ENCODE data around the gene SPANXA2. TPM values are rescaled to one million over a fixed set of nuclear protein-coding genes. Genes with fewer than 3 reads are reported as not detected.
"Not testable (repeated sequence)": the region's sequence is repeated elsewhere in the genome, so short reads cannot be mapped to it uniquely, and the experiment has no call there.

The SPANXA2 gene, protein sequence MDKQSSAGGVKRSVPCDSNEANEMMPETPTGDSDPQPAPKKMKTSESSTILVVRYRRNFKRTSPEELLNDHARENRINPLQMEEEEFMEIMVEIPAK
- total RNA-seq = not detected

DNA sequence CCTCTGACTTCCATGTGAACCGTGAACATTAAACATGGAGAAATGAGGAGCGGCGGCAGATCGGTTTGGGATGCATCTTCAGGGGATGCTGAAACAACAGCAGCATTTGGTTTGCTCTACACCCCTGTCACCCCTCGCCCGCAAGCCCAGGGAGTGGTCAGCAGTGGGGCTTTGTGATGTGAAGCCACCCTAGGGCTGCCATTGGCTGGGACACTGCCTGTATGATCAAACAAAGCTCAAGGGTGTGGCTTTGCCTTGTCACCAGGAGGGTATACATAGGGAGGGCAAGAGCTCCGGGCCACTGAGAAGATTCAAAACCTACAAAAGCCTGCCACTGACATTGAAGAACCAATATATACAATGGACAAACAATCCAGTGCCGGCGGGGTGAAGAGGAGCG lies at the start of gene SPANXA2:
SPANXA2 (plus strand) TSS at position 301 of the 400 bp plus-strand sequence; CDS start at position 361, 60 bp downstream.
- H3K27me3 Mint-ChIP-seq; POLR2A ChIA-PET; DNase-seq; H3K4me3 Mint-ChIP-seq; CTCF ChIA-PET; H3K36me3 Mint-ChIP-seq (ENCODE audit: low read depth); H3K27ac Mint-ChIP-seq; H3K4me1 Mint-ChIP-seq; H3K9me3 Mint-ChIP-seq: not testable (repeated sequence)

DNA sequence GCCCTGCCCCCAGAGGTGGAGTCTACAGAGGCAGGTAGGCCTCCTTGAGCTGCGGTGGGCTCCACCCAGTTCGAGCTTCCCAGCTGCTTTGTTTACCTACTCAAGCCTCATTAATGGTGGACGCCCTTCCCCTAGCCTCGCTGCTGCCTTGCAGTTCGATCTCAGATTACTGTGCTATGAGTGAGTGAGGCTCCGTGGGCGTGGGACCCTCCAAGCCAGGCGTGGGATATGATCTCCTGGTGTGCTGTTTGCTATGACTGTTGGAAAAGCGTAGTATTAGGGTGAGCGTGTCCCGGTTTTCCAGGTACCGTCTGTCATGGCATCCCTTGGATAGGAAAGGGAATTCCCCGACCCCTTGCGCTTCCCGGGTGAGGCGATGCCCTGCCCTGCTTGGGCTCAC lies 47.0 kb upstream of the SPANXA2 start:
- H3K36me3 Mint-ChIP-seq (ENCODE audit: low read depth); CTCF ChIA-PET; H3K4me3 Mint-ChIP-seq; H3K9me3 Mint-ChIP-seq; DNase-seq; H3K27ac Mint-ChIP-seq; H3K27me3 Mint-ChIP-seq; POLR2A ChIA-PET; H3K4me1 Mint-ChIP-seq: not testable (repeated sequence)

DNA sequence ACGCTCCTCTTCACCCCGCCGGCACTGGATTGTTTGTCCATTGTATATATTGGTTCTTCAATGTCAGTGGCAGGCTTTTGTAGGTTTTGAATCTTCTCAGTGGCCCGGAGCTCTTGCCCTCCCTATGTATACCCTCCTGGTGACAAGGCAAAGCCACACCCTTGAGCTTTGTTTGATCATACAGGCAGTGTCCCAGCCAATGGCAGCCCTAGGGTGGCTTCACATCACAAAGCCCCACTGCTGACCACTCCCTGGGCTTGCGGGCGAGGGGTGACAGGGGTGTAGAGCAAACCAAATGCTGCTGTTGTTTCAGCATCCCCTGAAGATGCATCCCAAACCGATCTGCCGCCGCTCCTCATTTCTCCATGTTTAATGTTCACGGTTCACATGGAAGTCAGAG lies 4.9 kb upstream of the SPANXA2 start, which contains the start of gene SPANXA1:
SPANXA1 (minus strand) TSS at position 101 of the 400 bp plus-strand sequence; CDS start at position 41, 60 bp downstream.
- H3K27me3 Mint-ChIP-seq; POLR2A ChIA-PET; H3K9me3 Mint-ChIP-seq; H3K4me3 Mint-ChIP-seq; DNase-seq; H3K36me3 Mint-ChIP-seq (ENCODE audit: low read depth); CTCF ChIA-PET; H3K27ac Mint-ChIP-seq; H3K4me1 Mint-ChIP-seq: not testable (repeated sequence)

DNA sequence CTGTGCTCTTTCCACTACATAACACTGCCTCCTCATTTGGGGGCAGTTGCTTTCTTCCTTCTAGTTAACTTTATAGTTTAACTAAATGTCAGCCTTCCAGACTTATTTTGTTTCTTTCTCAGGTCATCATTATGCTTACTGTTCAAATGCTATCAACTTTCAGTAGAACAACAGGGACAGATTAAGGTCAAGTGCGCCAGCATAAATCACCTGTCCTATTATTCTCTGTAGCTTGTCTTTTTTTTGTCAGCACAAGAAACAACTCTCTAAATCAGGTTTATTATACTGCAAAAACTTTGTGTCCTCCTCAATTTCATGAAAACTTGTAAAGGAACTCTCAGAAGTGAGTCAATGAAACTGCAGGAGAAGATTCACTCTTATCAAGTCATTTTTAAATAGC lies 19.6 kb downstream of the SPANXA2 start:
- H3K9me3 Mint-ChIP-seq = no peaks in the 10 kb centered on the region
- H3K4me1 Mint-ChIP-seq = no peaks in the 10 kb centered on the region
- H3K27me3 Mint-ChIP-seq = no peaks in the 10 kb centered on the region
- CTCF ChIA-PET = no interaction called here
- H3K4me3 Mint-ChIP-seq = no peak overlapping the region
- DNase-seq = no peak
- no peaks in the 10 kb centered on the region for H3K36me3 Mint-ChIP-seq (ENCODE audit: low read depth)
- no peak overlapping the region for H3K27ac Mint-ChIP-seq
- POLR2A ChIA-PET = no interaction called here

DNA sequence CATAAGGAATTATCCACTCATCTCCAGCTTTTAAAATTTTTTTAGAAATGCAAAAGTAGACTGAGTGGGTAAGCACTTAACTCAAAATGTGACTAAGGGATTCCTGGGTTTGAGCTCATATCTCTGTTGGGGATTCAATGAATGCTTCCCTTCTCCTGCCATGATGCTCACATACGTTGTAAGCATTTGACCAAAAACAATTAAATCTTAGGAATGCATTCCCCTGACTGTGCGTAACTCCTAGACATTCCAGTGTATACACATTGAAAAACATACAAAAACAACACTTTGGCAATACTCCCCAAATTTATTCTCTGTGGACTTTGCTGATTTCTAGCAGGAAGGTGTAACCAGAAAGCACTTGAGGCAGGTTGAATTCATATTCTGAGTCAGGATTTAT lies 29.8 kb downstream of the SPANXA2 start:
- CTCF ChIA-PET = no interaction called here

DNA sequence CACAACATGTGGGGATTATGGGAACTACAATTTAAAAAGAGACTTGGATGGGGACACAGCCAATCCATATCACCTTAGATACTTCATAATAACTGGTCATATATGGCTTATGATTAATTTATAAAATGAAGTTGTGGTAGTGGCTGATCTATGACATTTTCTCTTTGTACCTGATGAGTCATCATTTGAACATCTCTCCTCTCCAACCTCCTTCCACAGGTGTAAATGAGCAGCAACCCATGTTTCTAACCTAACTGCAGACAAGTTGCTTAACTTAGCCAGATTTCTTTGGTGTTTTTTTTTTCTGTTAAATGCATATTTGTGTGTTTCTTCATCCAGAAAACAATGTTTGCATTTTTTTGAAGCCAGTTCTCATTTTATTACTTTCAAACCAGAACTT lies 42.6 kb downstream of the SPANXA2 start:
- Mint-ChIP-seq H3K27me3 (no peaks in the 10 kb centered on the region), H3K27ac (no peak overlapping the region), H3K4me1 (no peaks in the 10 kb centered on the region), H3K4me3 (no peak overlapping the region), H3K9me3 (peaks cover 5% of the 10 kb centered on the region), H3K36me3 (ENCODE audit: low read depth) (no peaks in the 10 kb centered on the region)
- ChIA-PET CTCF (no interaction called here), POLR2A (no interaction called here)
- no peak for DNase-seq

More for the DNA sequence above, 29.8 kb downstream of the SPANXA2 start:
- Mint-ChIP-seq H3K27me3 (no peaks in the 10 kb centered on the region), H3K4me1 (no peaks in the 10 kb centered on the region), H3K4me3 (no peak overlapping the region), H3K9me3 (peaks cover 3% of the 10 kb centered on the region), H3K36me3 (ENCODE audit: low read depth) (no peaks in the 10 kb centered on the region), H3K27ac (no peak overlapping the region)
- POLR2A ChIA-PET = no interaction called here
- DNase-seq = no peak

DNA sequence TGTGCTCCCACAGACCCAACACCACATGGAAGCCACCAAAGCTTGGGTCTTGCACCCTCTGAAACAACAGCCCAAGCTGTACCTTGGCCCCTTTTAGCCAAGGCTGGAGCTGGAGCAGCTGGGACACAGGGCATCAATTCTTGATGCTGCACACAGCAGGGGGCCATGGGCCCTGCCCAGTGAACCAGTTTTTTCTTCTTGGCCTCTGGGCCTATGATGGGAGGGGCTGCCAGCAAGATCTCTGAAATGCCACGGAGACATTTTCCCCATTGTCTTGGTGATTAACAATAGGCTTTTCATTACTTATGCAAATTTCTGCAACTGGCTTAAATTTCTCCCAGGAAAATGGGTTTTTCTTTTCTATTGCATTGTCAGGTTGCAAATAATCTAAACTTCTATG lies 49.0 kb downstream of the SPANXA2 start:
- H3K36me3 Mint-ChIP-seq (ENCODE audit: low read depth) = no peaks in the 10 kb centered on the region
- no peak overlapping the region for H3K4me3 Mint-ChIP-seq
- CTCF ChIA-PET = no interaction called here
- H3K27me3 Mint-ChIP-seq = no peaks in the 10 kb centered on the region
- no peaks in the 10 kb centered on the region for H3K4me1 Mint-ChIP-seq
- no peak for DNase-seq
- H3K27ac Mint-ChIP-seq = no peak overlapping the region
- no peaks in the 10 kb centered on the region for H3K9me3 Mint-ChIP-seq
- POLR2A ChIA-PET = no interaction called here

Other genes starting within 250 kb of the SPANXA2 start
- not detected for gene SPANXA1, start 5.0 kb upstream of the SPANXA2 start, total RNA-seq
- not detected for gene SPANXD, start 109.0 kb downstream of the SPANXA2 start, total RNA-seq
- not detected for gene MAGEC3, start 248.6 kb downstream of the SPANXA2 start, total RNA-seq